ENCODE data around the gene BAZ1A. TPM values are rescaled to one million over a fixed set of nuclear protein-coding genes. Genes with fewer than 3 reads are reported as not detected.

Gene BAZ1A
- total and polyA plus RNA-seq, 4 experiments from 2014 or later = 5.6 to 56.4 (median 35.3) TPM

- Mint-ChIP-seq H3K27me3 (no peaks in the 10 kb centered on the region), H3K36me3 (peaks cover 4 to 37% of the 10 kb centered on the region in 2 donors), H3K4me3 (peak overlapping the region; percentile 90 to 98 (median 96)), H3K27ac (peak overlapping the region; percentile 95 to 100 (median 97)), H3K4me1 (peaks cover 29 to 68% (median 50%) of the 10 kb centered on the region in 4 donors), H3K9me3 (no peaks in the 10 kb centered on the region)
- intact Hi-C loops (cut with micrococcal nuclease) = loop anchor here (1.0 to 10.0 kb wide), 7 partner anchors 16 to 530 kb away; partner anchors contain the start of genes FAM177A1, PPP2R3C, PRORP and SRP54
- Histone ChIP-seq H3K27ac (ENCODE audit: low read depth, low read length) (peak overlapping the region; percentile 100), H3K9me3 (ENCODE audit: control insufficient read depth in 1 of 2, low read length in 2 of 2) (no peaks in the 10 kb centered on the region), H3K4me1 (ENCODE audit: insufficient read depth, low read length) (peaks cover 53% of the 10 kb centered on the region), H3K36me3 (ENCODE audit: insufficient read depth, low read length) (peaks cover 8% of the 10 kb centered on the region), H3K4me3 (ENCODE audit: low read length in 2 of 2) (peak overlapping the region; percentile 64 to 79), H3K27me3 (ENCODE audit: insufficient read depth, low read length) (no peaks in the 10 kb centered on the region)
- CTCF ChIA-PET (ENCODE audit: partially characterized antibody) = interaction anchor here (0.6 to 1.9 kb wide), 5 partner anchors 42 to 190 kb away, joined by 3 to 9 read pairs (median 5); partner anchors contain the start of genes FAM177A1 and SRP54
- DNase-seq = peak in 2 of 5 donors; percentile 41 to 46
- POLR2A ChIA-PET (ENCODE audit: partially characterized antibody) = interaction anchor here (0.7 to 3.7 kb wide), 17 partner anchors 8 to 531 kb away, joined by 3 to 128 read pairs (median 5); partner anchors contain the start of genes FAM177A1, NFKBIA, PRORP and SRP54
Measured at GRCh38 chr14:34872822-34873588, 2.2 kb downstream of the BAZ1A start.

- Histone ChIP-seq H3K27me3 (ENCODE audit: insufficient read depth, low read length) (no peaks in the 10 kb centered on the region), H3K9me3 (ENCODE audit: control insufficient read depth in 1 of 2, low read length in 2 of 2) (no peaks in the 10 kb centered on the region), H3K36me3 (ENCODE audit: insufficient read depth, low read length) (peaks cover 10% of the 10 kb centered on the region), H3K27ac (ENCODE audit: low read depth, low read length) (no peak overlapping the region), H3K4me3 (ENCODE audit: low read length in 2 of 2) (no peak overlapping the region), H3K4me1 (ENCODE audit: insufficient read depth, low read length) (peaks cover 54% of the 10 kb centered on the region)
- Mint-ChIP-seq H3K4me3 (peak overlapping the region in 1 of 8 donors; percentile 38), H3K36me3 (peaks cover 10 to 34% of the 10 kb centered on the region in 2 donors), H3K27ac (peak overlapping the region in 1 of 7 donors; percentile 24), H3K9me3 (no peaks in the 10 kb centered on the region), H3K4me1 (peaks cover 37 to 59% (median 50%) of the 10 kb centered on the region in 4 donors), H3K27me3 (no peaks in the 10 kb centered on the region)
- ChIA-PET POLR2A (ENCODE audit: partially characterized antibody) (interaction anchor here (0.6 kb wide), 1 partner anchor 15 kb away, joined by 3 read pairs; no protein-coding TSS in a partner anchor), CTCF (ENCODE audit: partially characterized antibody) (interaction anchor here (1.5 kb wide), 1 partner anchor 18 kb away, joined by 6 read pairs; no protein-coding TSS in a partner anchor)
- no peak for DNase-seq
- intact Hi-C loops (cut with micrococcal nuclease) = no loop called here
Measured at GRCh38 chr14:34867199-34867598, 8.0 kb downstream of the BAZ1A start.

- H3K27ac ChIP-seq (ENCODE audit: low read depth, low read length) = no peak overlapping the region
- no peaks in the 10 kb centered on the region for H3K27me3 Mint-ChIP-seq
- CTCF ChIA-PET (ENCODE audit: partially characterized antibody) = interaction anchor here (0.7 to 1.5 kb wide), 2 partner anchors 17 to 23 kb away, joined by 3 to 6 read pairs; no protein-coding TSS in a partner anchor
- H3K4me1 ChIP-seq (ENCODE audit: insufficient read depth, low read length) = peaks cover 43% of the 10 kb centered on the region
- POLR2A ChIA-PET (ENCODE audit: partially characterized antibody) = no interaction called here
- no peak overlapping the region for H3K4me3 Mint-ChIP-seq
- H3K36me3 ChIP-seq (ENCODE audit: insufficient read depth, low read length) = peaks cover 21% of the 10 kb centered on the region
- DNase-seq = no peak
- H3K27ac Mint-ChIP-seq = peak overlapping the region in 3 of 7 donors; percentile 36 to 75 (median 69)
- peaks cover 13 to 41% of the 10 kb centered on the region in 2 donors for H3K36me3 Mint-ChIP-seq
- intact Hi-C loops (cut with micrococcal nuclease) = no loop called here
- H3K9me3 Mint-ChIP-seq = no peaks in the 10 kb centered on the region
- H3K4me3 ChIP-seq (ENCODE audit: low read length in 2 of 2) = no peak overlapping the region
- no peaks in the 10 kb centered on the region for H3K9me3 ChIP-seq (ENCODE audit: control insufficient read depth in 1 of 2, low read length in 2 of 2)
- no peaks in the 10 kb centered on the region for H3K27me3 ChIP-seq (ENCODE audit: insufficient read depth, low read length)
- peaks cover 37 to 52% (median 44%) of the 10 kb centered on the region in 4 donors for H3K4me1 Mint-ChIP-seq
Measured at GRCh38 chr14:34865889-34866574, 9.1 kb downstream of the BAZ1A start.

GRCh38 chr14:34863844-34864243 is 11.3 kb downstream of the BAZ1A start:
- H3K27ac Mint-ChIP-seq = peak overlapping the region in 1 of 7 donors; percentile 68
- Histone ChIP-seq H3K27ac (ENCODE audit: low read depth, low read length) (no peak overlapping the region), H3K27me3 (ENCODE audit: insufficient read depth, low read length) (no peaks in the 10 kb centered on the region), H3K36me3 (ENCODE audit: insufficient read depth, low read length) (peaks cover 17% of the 10 kb centered on the region), H3K4me1 (ENCODE audit: insufficient read depth, low read length) (peaks cover 24% of the 10 kb centered on the region), H3K4me3 (ENCODE audit: low read length in 2 of 2) (no peak overlapping the region), H3K9me3 (ENCODE audit: control insufficient read depth in 1 of 2, low read length in 2 of 2) (no peaks in the 10 kb centered on the region)
- H3K27me3 Mint-ChIP-seq = no peaks in the 10 kb centered on the region
- H3K36me3 Mint-ChIP-seq = peaks cover 27 to 36% of the 10 kb centered on the region in 2 donors
- intact Hi-C loops (cut with micrococcal nuclease) = no loop called here
- DNase-seq = no peak
- POLR2A ChIA-PET (ENCODE audit: partially characterized antibody) = interaction anchor here (1.4 to 1.8 kb wide), 2 partner anchors 9 to 11 kb away, joined by 5 read pairs; partner anchors contain the start of gene BAZ1A
- no peaks in the 10 kb centered on the region for H3K9me3 Mint-ChIP-seq
- CTCF ChIA-PET (ENCODE audit: partially characterized antibody) = no interaction called here
- peaks cover 23 to 39% (median 32%) of the 10 kb centered on the region in 4 donors for H3K4me1 Mint-ChIP-seq
- no peak overlapping the region for H3K4me3 Mint-ChIP-seq

GRCh38 chr14:34858765-34859164 is 16.4 kb downstream of the BAZ1A start:
- peak overlapping the region in 3 of 7 donors; percentile 16 to 70 (median 17) for H3K27ac Mint-ChIP-seq
- H3K9me3 Mint-ChIP-seq = peaks cover 0 to 5% (median 3%) of the 10 kb centered on the region in 8 donors
- Histone ChIP-seq H3K4me1 (ENCODE audit: insufficient read depth, low read length) (peaks cover 23% of the 10 kb centered on the region), H3K36me3 (ENCODE audit: insufficient read depth, low read length) (peaks cover 17% of the 10 kb centered on the region), H3K4me3 (ENCODE audit: low read length in 2 of 2) (no peak overlapping the region), H3K27me3 (ENCODE audit: insufficient read depth, low read length) (no peaks in the 10 kb centered on the region), H3K9me3 (ENCODE audit: control insufficient read depth in 1 of 2, low read length in 2 of 2) (no peaks in the 10 kb centered on the region), H3K27ac (ENCODE audit: low read depth, low read length) (no peak overlapping the region)
- peaks cover 39 to 40% of the 10 kb centered on the region in 2 donors for H3K36me3 Mint-ChIP-seq
- H3K4me1 Mint-ChIP-seq = peaks cover 20 to 43% (median 33%) of the 10 kb centered on the region in 4 donors
- ChIA-PET CTCF (ENCODE audit: partially characterized antibody) (interaction anchor here (1.3 kb wide), 1 partner anchor 16 kb away, joined by 3 read pairs; no protein-coding TSS in a partner anchor), POLR2A (ENCODE audit: partially characterized antibody) (interaction anchor here (0.8 to 1.7 kb wide), 2 partner anchors 12 to 27 kb away, joined by 4 read pairs; no protein-coding TSS in a partner anchor)
- H3K27me3 Mint-ChIP-seq = no peaks in the 10 kb centered on the region
- H3K4me3 Mint-ChIP-seq = peak overlapping the region in 1 of 8 donors; percentile 32
- DNase-seq = no peak
- intact Hi-C loops (cut with micrococcal nuclease) = no loop called here

- Histone ChIP-seq H3K27me3 (ENCODE audit: insufficient read depth, low read length) (no peaks in the 10 kb centered on the region), H3K36me3 (ENCODE audit: insufficient read depth, low read length) (peaks cover 25% of the 10 kb centered on the region), H3K27ac (ENCODE audit: low read depth, low read length) (peak overlapping the region; percentile 2), H3K4me3 (ENCODE audit: low read length in 2 of 2) (no peak overlapping the region), H3K4me1 (ENCODE audit: insufficient read depth, low read length) (peaks cover 23% of the 10 kb centered on the region), H3K9me3 (ENCODE audit: control insufficient read depth in 1 of 2, low read length in 2 of 2) (no peaks in the 10 kb centered on the region)
- H3K4me1 Mint-ChIP-seq = peaks cover 24 to 47% (median 38%) of the 10 kb centered on the region in 4 donors
- ChIA-PET POLR2A (ENCODE audit: partially characterized antibody) (interaction anchor here (0.8 to 2.5 kb wide), 5 partner anchors 13 to 124 kb away, joined by 3 to 16 read pairs (median 4); partner anchors contain the start of genes BAZ1A and SRP54), CTCF (ENCODE audit: partially characterized antibody) (interaction anchor here (1.6 kb wide), 1 partner anchor 17 kb away, joined by 4 read pairs; the partner anchor contains the start of gene BAZ1A)
- H3K9me3 Mint-ChIP-seq = peaks cover 0 to 5% (median 3%) of the 10 kb centered on the region in 8 donors
- H3K36me3 Mint-ChIP-seq = peaks cover 46 to 49% of the 10 kb centered on the region in 2 donors
- peak overlapping the region; percentile 50 to 84 (median 79) for H3K27ac Mint-ChIP-seq
- no peaks in the 10 kb centered on the region for H3K27me3 Mint-ChIP-seq
- intact Hi-C loops (cut with micrococcal nuclease) = loop anchor here (2.0 kb wide), 1 partner anchor 15 kb away; no protein-coding TSS in a partner anchor
- peak; percentile 42 to 61 (median 56) for DNase-seq
- peak overlapping the region in 7 of 8 donors; percentile 48 to 70 (median 66) for H3K4me3 Mint-ChIP-seq
Measured at GRCh38 chr14:34857689-34858449, 17.3 kb downstream of the BAZ1A start.

Data from CD4-positive, alpha-beta memory T cell (primary cell).